ENCODE measurements around the gene DOCK10. TPM values are rescaled to one million over a fixed set of nuclear protein-coding genes. Genes with fewer than 3 reads are reported as not detected.

The DOCK10 gene
- total RNA-seq, 1 experiment from 2014 or later = 0.96 TPM

- H3K4me3 Mint-ChIP-seq (ENCODE audit: unreplicated experiment) = no peak overlapping the region
- no peak for TF ChIP-seq CTCF (IDR thresholded peaks at IDR 0.05; ENCODE audit: unreplicated experiment)
- H3K9me3 Mint-ChIP-seq (ENCODE audit: unreplicated experiment) = no peaks in the 10 kb centered on the region
- ChIA-PET CTCF (interaction anchor here (0.7 to 2.1 kb wide), 6 partner anchors 11 to 497 kb away, joined by 3 to 9 read pairs (median 6); no protein-coding TSS in a partner anchor), POLR2A (interaction anchor here (1.3 kb wide), 1 partner anchor 105 kb away, joined by 4 read pairs; no protein-coding TSS in a partner anchor)
- DNase-seq (ENCODE audit: unreplicated experiment) = no peak
- H3K27me3 Mint-ChIP-seq (ENCODE audit: insufficient read depth, unreplicated experiment) = no peaks in the 10 kb centered on the region
- H3K4me1 Mint-ChIP-seq (ENCODE audit: insufficient read depth, unreplicated experiment) = peaks cover 4% of the 10 kb centered on the region
- intact Hi-C loops (cut with micrococcal nuclease) = no loop called here
- BruUV-seq (replicated peaks) = no TSS peak
- no peak overlapping the region for H3K27ac Mint-ChIP-seq (ENCODE audit: low read depth, unreplicated experiment)
- H3K36me3 Mint-ChIP-seq (ENCODE audit: insufficient read depth, unreplicated experiment) = no peaks in the 10 kb centered on the region
These were observed 260.9 kb downstream of the DOCK10 start for GRCh38 chr2:224781400-224781799.

GRCh38 chr2:224780823-224781222, 261.4 kb downstream of the DOCK10 start:
- H3K27ac Mint-ChIP-seq (ENCODE audit: low read depth, unreplicated experiment) = no peak overlapping the region
- DNase-seq (ENCODE audit: unreplicated experiment) = no peak
- TF ChIP-seq CTCF (IDR thresholded peaks at IDR 0.05; ENCODE audit: unreplicated experiment) = no peak
- intact Hi-C loops (cut with micrococcal nuclease) = no loop called here
- peaks cover 4% of the 10 kb centered on the region for H3K4me1 Mint-ChIP-seq (ENCODE audit: insufficient read depth, unreplicated experiment)
- BruUV-seq (replicated peaks) = no TSS peak
- no peak overlapping the region for H3K4me3 Mint-ChIP-seq (ENCODE audit: unreplicated experiment)
- CTCF ChIA-PET = interaction anchor here (0.6 to 2.1 kb wide), 9 partner anchors 10 to 637 kb away, joined by 3 to 9 read pairs (median 5); no protein-coding TSS in a partner anchor
- H3K27me3 Mint-ChIP-seq (ENCODE audit: insufficient read depth, unreplicated experiment) = no peaks in the 10 kb centered on the region
- H3K9me3 Mint-ChIP-seq (ENCODE audit: unreplicated experiment) = no peaks in the 10 kb centered on the region
- H3K36me3 Mint-ChIP-seq (ENCODE audit: insufficient read depth, unreplicated experiment) = no peaks in the 10 kb centered on the region
- POLR2A ChIA-PET = interaction anchor here (0.7 to 1.3 kb wide), 2 partner anchors 67 to 105 kb away, joined by 3 to 4 read pairs; no protein-coding TSS in a partner anchor

GRCh38 chr2:224780106-224780505, 262.2 kb downstream of the DOCK10 start:
- Mint-ChIP-seq H3K9me3 (ENCODE audit: unreplicated experiment) (no peaks in the 10 kb centered on the region), H3K36me3 (ENCODE audit: insufficient read depth, unreplicated experiment) (no peaks in the 10 kb centered on the region), H3K27me3 (ENCODE audit: insufficient read depth, unreplicated experiment) (no peaks in the 10 kb centered on the region), H3K4me3 (ENCODE audit: unreplicated experiment) (no peak overlapping the region), H3K4me1 (ENCODE audit: insufficient read depth, unreplicated experiment) (peaks cover 4% of the 10 kb centered on the region), H3K27ac (ENCODE audit: low read depth, unreplicated experiment) (no peak overlapping the region)
- intact Hi-C loops (cut with micrococcal nuclease) = no loop called here
- CTCF ChIA-PET = interaction anchor here (0.6 to 1.6 kb wide), 4 partner anchors 9 to 636 kb away, joined by 3 to 5 read pairs (median 4); no protein-coding TSS in a partner anchor
- DNase-seq (ENCODE audit: unreplicated experiment) = no peak
- POLR2A ChIA-PET = interaction anchor here (0.6 kb wide), 1 partner anchor 58 kb away, joined by 4 read pairs; no protein-coding TSS in a partner anchor
- BruUV-seq (replicated peaks) = no TSS peak
- TF ChIP-seq CTCF (IDR thresholded peaks at IDR 0.05; ENCODE audit: unreplicated experiment) = no peak

- BruUV-seq (replicated peaks) = no TSS peak
- POLR2A ChIA-PET = interaction anchor here (0.6 to 1.8 kb wide), 3 partner anchors 15 to 785 kb away, joined by 3 to 7 read pairs (median 5); no protein-coding TSS in a partner anchor
These were observed 263.8 kb downstream of the DOCK10 start for GRCh38 chr2:224778474-224778877.

More at GRCh38 chr2:224778474-224778877, 263.8 kb downstream of the DOCK10 start:
- no peaks in the 10 kb centered on the region for H3K36me3 Mint-ChIP-seq (ENCODE audit: insufficient read depth, unreplicated experiment)
- no peaks in the 10 kb centered on the region for H3K27me3 Mint-ChIP-seq (ENCODE audit: insufficient read depth, unreplicated experiment)
- no peak overlapping the region for H3K27ac Mint-ChIP-seq (ENCODE audit: low read depth, unreplicated experiment)
- CTCF ChIA-PET = interaction anchor here (0.5 to 3.9 kb wide), 13 partner anchors 9 to 1040 kb away, joined by 3 to 32 read pairs (median 3); no protein-coding TSS in a partner anchor
- peak; percentile 50 for TF ChIP-seq CTCF (IDR thresholded peaks at IDR 0.05; ENCODE audit: unreplicated experiment)
- intact Hi-C loops (cut with micrococcal nuclease) = loop anchor here (1.0 to 2.0 kb wide), 5 partner anchors 30 to 882 kb away; no protein-coding TSS in a partner anchor
- no peak overlapping the region for H3K4me3 Mint-ChIP-seq (ENCODE audit: unreplicated experiment)
- H3K4me1 Mint-ChIP-seq (ENCODE audit: insufficient read depth, unreplicated experiment) = peaks cover 4% of the 10 kb centered on the region
- no peaks in the 10 kb centered on the region for H3K9me3 Mint-ChIP-seq (ENCODE audit: unreplicated experiment)
- peak; percentile 75 for DNase-seq (ENCODE audit: unreplicated experiment)

Data from MCF 10A (cell line).